Measurements from ENCODE around the gene ABCB8. TPM values are rescaled to one million over a fixed set of nuclear protein-coding genes. Genes with fewer than 3 reads are reported as not detected.
"Not testable (repeated sequence)": the region's sequence is repeated elsewhere in the genome, so short reads cannot be mapped to it uniquely, and the experiment has no call there.

ABCB8 gene
- total RNA-seq, 1 donor from 2014 or later = 36.2 TPM

- TF ChIP-seq, protein P1, sequence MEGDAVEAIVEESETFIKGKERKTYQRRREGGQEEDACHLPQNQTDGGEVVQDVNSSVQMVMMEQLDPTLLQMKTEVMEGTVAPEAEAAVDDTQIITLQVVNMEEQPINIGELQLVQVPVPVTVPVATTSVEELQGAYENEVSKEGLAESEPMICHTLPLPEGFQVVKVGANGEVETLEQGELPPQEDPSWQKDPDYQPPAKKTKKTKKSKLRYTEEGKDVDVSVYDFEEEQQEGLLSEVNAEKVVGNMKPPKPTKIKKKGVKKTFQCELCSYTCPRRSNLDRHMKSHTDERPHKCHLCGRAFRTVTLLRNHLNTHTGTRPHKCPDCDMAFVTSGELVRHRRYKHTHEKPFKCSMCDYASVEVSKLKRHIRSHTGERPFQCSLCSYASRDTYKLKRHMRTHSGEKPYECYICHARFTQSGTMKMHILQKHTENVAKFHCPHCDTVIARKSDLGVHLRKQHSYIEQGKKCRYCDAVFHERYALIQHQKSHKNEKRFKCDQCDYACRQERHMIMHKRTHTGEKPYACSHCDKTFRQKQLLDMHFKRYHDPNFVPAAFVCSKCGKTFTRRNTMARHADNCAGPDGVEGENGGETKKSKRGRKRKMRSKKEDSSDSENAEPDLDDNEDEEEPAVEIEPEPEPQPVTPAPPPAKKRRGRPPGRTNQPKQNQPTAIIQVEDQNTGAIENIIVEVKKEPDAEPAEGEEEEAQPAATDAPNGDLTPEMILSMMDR (IDR thresholded peaks at IDR 0.05; ENCODE audit: unreplicated experiment) = no peak
- Mint-ChIP-seq H3K9me3 (ENCODE audit: low read depth) (no peaks in the 10 kb centered on the region), H3K4me3 (ENCODE audit: low read depth) (no peak overlapping the region), H3K4me1 (ENCODE audit: low read depth) (peaks cover 3% of the 10 kb centered on the region), H3K27me3 (peaks cover 46% of the 10 kb centered on the region), H3K36me3 (ENCODE audit: insufficient read depth) (no peaks in the 10 kb centered on the region), H3K27ac (no peak overlapping the region)
- no peak for DNase-seq (ENCODE audit: low spot score, unreplicated experiment)
Observed at GRCh38 chr7:151009327-151010036, 18.8 kb upstream of the ABCB8 start.

DNA sequence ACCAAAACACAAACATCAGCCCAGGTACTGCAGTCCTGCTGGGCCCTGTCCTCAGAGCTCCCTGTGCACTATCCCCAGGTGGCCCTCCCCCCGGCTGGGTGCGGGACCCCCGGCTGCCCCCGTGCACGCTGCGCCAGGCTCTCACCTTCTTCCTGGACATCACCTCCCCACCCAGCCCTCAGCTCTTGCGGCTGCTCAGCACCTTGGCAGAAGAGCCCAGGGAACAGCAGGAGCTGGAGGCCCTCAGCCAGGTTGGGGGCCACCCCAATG is 18.3 kb upstream of the ABCB8 start:
- Mint-ChIP-seq H3K4me1 (ENCODE audit: low read depth) (peaks cover 3% of the 10 kb centered on the region), H3K27me3 (peaks cover 50% of the 10 kb centered on the region), H3K4me3 (ENCODE audit: low read depth) (no peak overlapping the region), H3K27ac (no peak overlapping the region), H3K36me3 (ENCODE audit: insufficient read depth) (no peaks in the 10 kb centered on the region), H3K9me3 (ENCODE audit: low read depth) (no peaks in the 10 kb centered on the region)
- no peak for DNase-seq (ENCODE audit: low spot score, unreplicated experiment)
- TF ChIP-seq, protein P1 (IDR thresholded peaks at IDR 0.05; ENCODE audit: unreplicated experiment) = no peak

DNA sequence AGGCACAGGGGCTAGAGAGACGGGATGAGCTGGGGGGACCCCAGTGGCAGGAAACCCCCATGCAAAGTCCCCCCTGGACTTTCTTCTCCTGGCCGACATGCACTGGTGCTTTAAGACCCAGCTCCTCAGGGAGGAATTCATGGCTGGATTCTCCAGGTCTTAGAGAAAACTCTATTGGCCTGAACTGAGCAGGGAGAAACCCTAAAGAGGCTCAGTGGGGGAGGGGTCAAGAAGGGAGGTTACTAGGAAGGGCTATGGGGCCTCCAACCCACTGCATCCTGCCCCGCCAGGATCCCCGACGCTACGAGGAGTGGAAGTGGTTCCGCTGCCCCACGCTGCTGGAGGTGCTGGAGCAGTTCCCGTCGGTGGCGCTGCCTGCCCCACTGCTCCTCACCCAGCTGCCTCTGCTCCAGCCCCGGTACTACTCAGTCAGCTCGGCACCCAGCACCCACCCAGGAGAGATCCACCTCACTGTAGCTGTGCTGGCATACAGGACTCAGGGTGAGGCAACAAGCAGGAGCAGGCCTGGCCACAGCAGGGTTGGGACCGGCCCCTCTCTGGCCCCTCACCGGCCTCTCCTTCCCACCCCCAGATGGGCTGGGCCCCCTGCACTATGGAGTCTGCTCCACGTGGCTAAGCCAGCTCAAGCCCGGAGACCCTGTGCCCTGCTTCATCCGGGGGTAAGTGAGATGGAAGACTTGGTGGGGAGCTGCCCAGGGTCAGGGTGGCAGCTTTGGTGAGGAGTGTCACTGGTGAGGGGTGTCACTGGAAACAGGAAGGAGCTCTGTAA is 17.7 kb upstream of the ABCB8 start:
- TF ChIP-seq, protein P1 (IDR thresholded peaks at IDR 0.05; ENCODE audit: unreplicated experiment) = no peak
- no peak overlapping the region for H3K4me3 Mint-ChIP-seq (ENCODE audit: low read depth)

DNA sequence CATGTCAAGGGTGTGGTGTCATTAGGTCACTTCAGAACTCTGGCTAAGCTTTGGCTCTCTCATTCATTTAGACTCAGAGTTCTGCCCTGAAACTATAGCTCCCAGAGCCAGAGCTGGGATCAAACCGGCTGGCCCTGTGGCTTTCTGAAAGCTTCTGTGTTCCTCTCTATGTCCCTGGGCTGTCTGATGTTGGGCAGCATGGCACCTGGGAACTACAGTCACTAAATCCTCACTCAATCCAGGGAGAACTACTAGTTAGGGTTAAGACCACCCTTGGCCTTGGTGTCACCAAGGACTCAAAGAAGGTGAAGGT is 17.2 kb upstream of the ABCB8 start:
- Mint-ChIP-seq H3K27me3 (peaks cover 60% of the 10 kb centered on the region), H3K36me3 (ENCODE audit: insufficient read depth) (no peaks in the 10 kb centered on the region), H3K4me1 (ENCODE audit: low read depth) (peaks cover 3% of the 10 kb centered on the region), H3K9me3 (ENCODE audit: low read depth) (no peaks in the 10 kb centered on the region), H3K27ac (no peak overlapping the region), H3K4me3 (ENCODE audit: low read depth) (no peak overlapping the region)
- TF ChIP-seq, protein P1 (IDR thresholded peaks at IDR 0.05; ENCODE audit: unreplicated experiment) = no peak
- no peak for DNase-seq (ENCODE audit: low spot score, unreplicated experiment)

More for the DNA sequence above, 17.7 kb upstream of the ABCB8 start:
- H3K9me3 Mint-ChIP-seq (ENCODE audit: low read depth) = no peaks in the 10 kb centered on the region
- H3K36me3 Mint-ChIP-seq (ENCODE audit: insufficient read depth) = no peaks in the 10 kb centered on the region
- peaks cover 3% of the 10 kb centered on the region for H3K4me1 Mint-ChIP-seq (ENCODE audit: low read depth)
- H3K27ac Mint-ChIP-seq = no peak overlapping the region
- no peak for DNase-seq (ENCODE audit: low spot score, unreplicated experiment)
- peaks cover 55% of the 10 kb centered on the region for H3K27me3 Mint-ChIP-seq

GRCh38 chr7:151011616-151012015 is 16.6 kb upstream of the ABCB8 start:
- not testable (repeated sequence) for H3K4me3 Mint-ChIP-seq (ENCODE audit: low read depth); DNase-seq (ENCODE audit: low spot score, unreplicated experiment); H3K27ac Mint-ChIP-seq; H3K4me1 Mint-ChIP-seq (ENCODE audit: low read depth); H3K9me3 Mint-ChIP-seq (ENCODE audit: low read depth); H3K36me3 Mint-ChIP-seq (ENCODE audit: insufficient read depth)
- H3K27me3 Mint-ChIP-seq = peaks cover 66% of the 10 kb centered on the region
